ENCODE data around the gene RPP21. TPM values are rescaled to one million over a fixed set of nuclear protein-coding genes. Genes with fewer than 3 reads are reported as not detected.

RPP21 gene
- total RNA-seq, 1 experiment from 2014 or later = 64.0 TPM

DNA sequence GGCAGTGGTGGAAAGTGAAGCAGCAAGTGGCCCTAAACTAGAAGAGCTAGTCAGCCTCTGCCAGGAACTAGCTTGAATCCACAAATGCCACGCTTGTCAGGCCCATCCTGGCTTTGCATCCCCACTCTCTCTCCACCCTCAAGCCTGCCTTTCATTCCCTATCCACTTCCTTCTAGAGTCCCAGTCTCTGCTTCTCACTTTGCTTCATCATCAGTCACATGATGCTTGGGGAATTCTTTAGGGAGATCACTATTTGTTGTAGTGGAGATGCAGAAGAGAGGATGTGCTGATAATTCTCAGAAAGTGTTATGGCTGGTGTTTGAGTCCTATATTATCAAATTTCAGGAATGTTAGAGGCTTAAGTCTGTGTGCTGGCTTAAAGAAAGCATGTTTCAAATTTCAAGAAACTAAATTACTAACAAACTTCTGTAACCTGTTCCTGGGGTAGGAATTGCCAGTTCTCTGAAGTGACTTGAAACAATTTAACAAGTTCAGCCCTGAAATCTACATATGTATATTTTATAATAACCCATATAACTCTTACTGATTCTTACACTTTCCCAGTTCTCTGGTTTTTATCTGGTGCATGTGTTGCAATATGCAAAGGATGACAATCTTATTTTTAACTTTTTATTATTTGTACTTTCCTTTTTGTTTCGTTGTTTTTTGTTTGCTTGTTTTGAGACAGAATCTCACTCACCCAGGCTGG lies 10.7 kb upstream of the RPP21 start:
- peaks cover 17 to 73% (median 53%) of the 10 kb centered on the region in 3 experiments; a peak in 6 of 7 replicates for H3K36me3 Mint-ChIP-seq (ENCODE audit: insufficient read depth in 1 of 3, low read depth in 3 of 3)
- Histone ChIP-seq H2BK20ac (ENCODE audit: low read depth, low read length, poor library complexity, severe bottlenecking) (no peak overlapping the region), H3K9ac (ENCODE audit: extremely low read depth, insufficient read length, low read length) (no peak overlapping the region), H3K23me2 (ENCODE audit: insufficient read length, low read depth, low read length, poor library complexity, severe bottlenecking) (no peaks in the 10 kb centered on the region), H3K18ac (ENCODE audit: insufficient read length, low read depth, low read length) (no peak overlapping the region), H2AK5ac (ENCODE audit: insufficient read length, low read length) (no peak overlapping the region), H3K14ac (ENCODE audit: insufficient read depth, low read length) (no peak overlapping the region), H3K27ac (ENCODE audit: insufficient read length, low read depth, low read length) (no peak overlapping the region), H4K20me1 (ENCODE audit: control insufficient read depth, insufficient read depth, insufficient read length) (no peaks in the 10 kb centered on the region), H4K91ac (ENCODE audit: insufficient read length, low read depth, low read length) (no peak overlapping the region), H2BK120ac (ENCODE audit: low read depth, low read length, poor library complexity, severe bottlenecking) (no peak overlapping the region), H2BK5ac (ENCODE audit: insufficient read length, low read length) (no peak overlapping the region), H3T11ph (ENCODE audit: low read length) (no peak overlapping the region), H3K23ac (ENCODE audit: insufficient read length, low read depth, low read length) (no peak overlapping the region), H3K9me3 (ENCODE audit: control insufficient read depth, low read depth, low read length) (no peaks in the 10 kb centered on the region), H3K4me2 (ENCODE audit: insufficient read depth, insufficient read length, low read length) (no peak overlapping the region), H3K4me1 (ENCODE audit: insufficient read depth, low read length) (no peaks in the 10 kb centered on the region), H3K56ac (ENCODE audit: insufficient read length, low read depth, low read length) (no peak overlapping the region), H3K4ac (ENCODE audit: low read depth, low read length) (no peak overlapping the region), H2AFZ (ENCODE audit: low read length) (no peak overlapping the region), H4K8ac (replicated peaks; ENCODE audit: insufficient read length, low read depth, low read length) (no peak overlapping the region), H3K79me2 (ENCODE audit: insufficient read depth, low read length) (no peaks in the 10 kb centered on the region), H3K79me1 (ENCODE audit: insufficient read depth, low read depth, low read length, poor library complexity, severe bottlenecking) (no peaks in the 10 kb centered on the region), H2BK12ac (ENCODE audit: insufficient read length, low read depth, low read length) (no peak overlapping the region), H4K5ac (ENCODE audit: insufficient read length, low read depth, low read length) (no peak overlapping the region), H3K27me3 (ENCODE audit: insufficient read depth, low read length) (no peaks in the 10 kb centered on the region), H2BK15ac (ENCODE audit: low read depth, low read length) (no peak overlapping the region)
- no peaks in the 10 kb centered on the region for H3K4me1 Mint-ChIP-seq
- TF ChIP-seq, protein P1, sequence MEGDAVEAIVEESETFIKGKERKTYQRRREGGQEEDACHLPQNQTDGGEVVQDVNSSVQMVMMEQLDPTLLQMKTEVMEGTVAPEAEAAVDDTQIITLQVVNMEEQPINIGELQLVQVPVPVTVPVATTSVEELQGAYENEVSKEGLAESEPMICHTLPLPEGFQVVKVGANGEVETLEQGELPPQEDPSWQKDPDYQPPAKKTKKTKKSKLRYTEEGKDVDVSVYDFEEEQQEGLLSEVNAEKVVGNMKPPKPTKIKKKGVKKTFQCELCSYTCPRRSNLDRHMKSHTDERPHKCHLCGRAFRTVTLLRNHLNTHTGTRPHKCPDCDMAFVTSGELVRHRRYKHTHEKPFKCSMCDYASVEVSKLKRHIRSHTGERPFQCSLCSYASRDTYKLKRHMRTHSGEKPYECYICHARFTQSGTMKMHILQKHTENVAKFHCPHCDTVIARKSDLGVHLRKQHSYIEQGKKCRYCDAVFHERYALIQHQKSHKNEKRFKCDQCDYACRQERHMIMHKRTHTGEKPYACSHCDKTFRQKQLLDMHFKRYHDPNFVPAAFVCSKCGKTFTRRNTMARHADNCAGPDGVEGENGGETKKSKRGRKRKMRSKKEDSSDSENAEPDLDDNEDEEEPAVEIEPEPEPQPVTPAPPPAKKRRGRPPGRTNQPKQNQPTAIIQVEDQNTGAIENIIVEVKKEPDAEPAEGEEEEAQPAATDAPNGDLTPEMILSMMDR (conservative IDR thresholded peaks at IDR 0.05) = no peak
- H3K9me3 Mint-ChIP-seq = no peaks in the 10 kb centered on the region; a peak in 1 of 5 replicates
- H3K27ac Mint-ChIP-seq = no peak overlapping the region
- no CpG with 5 or more reads among the region's 2 CpGs for WGBS (ENCODE audit: extremely low coverage, insufficient read length, low lambda C conversion rate)
- no peaks in the 10 kb centered on the region for H3K27me3 Mint-ChIP-seq (ENCODE audit: low read depth)
- no peak for DNase-seq
- H3K4me3 Mint-ChIP-seq = no peak overlapping the region
